HL-60 (cell line): ENCODE data around the gene DPAGT1.

ENCODE experiments used
- DNase-seq, 2 experiments: peaks; one replicate each; pipeline ENCODE4 v3.0.0-alpha.2; 2010 to 2020; ENCODE audit warnings: low read depth in 1 of 2, low spot score in 1 of 2
- H3K27ac ChIP-seq: fragments of 250-450 bp; sonication (Bioruptor Pico); replicated peaks from 2 replicates; pipeline ENCODE4 v1.5.1; 2020; ENCODE audit warnings: mild to moderate bottlenecking, moderate library complexity
- H3K27me3 ChIP-seq: fragments of 250-450 bp; sonication (Bioruptor Pico); 2 replicates; pipeline ENCODE4 v1.5.1; 2021; ENCODE audit warnings: mild to moderate bottlenecking, moderate library complexity; ENCODE audit not compliant: insufficient read depth, poor library complexity, severe bottlenecking
- H3K4me3 ChIP-seq: replicated peaks from 2 replicates; pipeline ENCODE4 v1.5.1; 2011; ENCODE audit warnings: mild to moderate bottlenecking, control low read depth, low read length; ENCODE audit not compliant: insufficient read depth
- CTCF ChIP-seq: IDR thresholded peaks from one replicate; pipeline ENCODE4 v1.5.1; 2011; ENCODE audit warnings: low read length, control low read depth, inconsistent platforms; ENCODE audit not compliant: insufficient read depth
- GABPA ChIP-seq: IDR thresholded peaks from 2 replicates; pipeline ENCODE4 v1.6.1; 2012; ENCODE audit warnings: low read depth
- POLR2AphosphoS5 ChIP-seq: IDR thresholded peaks from 2 replicates; pipeline ENCODE4 v1.6.1; 2012; ENCODE audit warnings: low read depth
- SPI1 ChIP-seq: IDR thresholded peaks from 2 replicates; pipeline ENCODE4 v1.6.1; 2012; ENCODE audit warnings: low read depth, mild to moderate bottlenecking, borderline replicate concordance
- TF ChIP-seq, protein P1 (sequence below): IDR thresholded peaks from 2 replicates; pipeline ENCODE4 v1.6.1; 2012; ENCODE audit warnings: low read depth; ENCODE audit not compliant: insufficient replicate concordance

DPAGT1 gene

GRCh38 chr11:119126675-119127268 lies 25.1 kb upstream of the DPAGT1 start:
- H3K27ac ChIP-seq: no peak overlapping the region
- no peak for TF ChIP-seq GABPA
- no peak for TF ChIP-seq POLR2AphosphoS5
- TF ChIP-seq, protein P1, sequence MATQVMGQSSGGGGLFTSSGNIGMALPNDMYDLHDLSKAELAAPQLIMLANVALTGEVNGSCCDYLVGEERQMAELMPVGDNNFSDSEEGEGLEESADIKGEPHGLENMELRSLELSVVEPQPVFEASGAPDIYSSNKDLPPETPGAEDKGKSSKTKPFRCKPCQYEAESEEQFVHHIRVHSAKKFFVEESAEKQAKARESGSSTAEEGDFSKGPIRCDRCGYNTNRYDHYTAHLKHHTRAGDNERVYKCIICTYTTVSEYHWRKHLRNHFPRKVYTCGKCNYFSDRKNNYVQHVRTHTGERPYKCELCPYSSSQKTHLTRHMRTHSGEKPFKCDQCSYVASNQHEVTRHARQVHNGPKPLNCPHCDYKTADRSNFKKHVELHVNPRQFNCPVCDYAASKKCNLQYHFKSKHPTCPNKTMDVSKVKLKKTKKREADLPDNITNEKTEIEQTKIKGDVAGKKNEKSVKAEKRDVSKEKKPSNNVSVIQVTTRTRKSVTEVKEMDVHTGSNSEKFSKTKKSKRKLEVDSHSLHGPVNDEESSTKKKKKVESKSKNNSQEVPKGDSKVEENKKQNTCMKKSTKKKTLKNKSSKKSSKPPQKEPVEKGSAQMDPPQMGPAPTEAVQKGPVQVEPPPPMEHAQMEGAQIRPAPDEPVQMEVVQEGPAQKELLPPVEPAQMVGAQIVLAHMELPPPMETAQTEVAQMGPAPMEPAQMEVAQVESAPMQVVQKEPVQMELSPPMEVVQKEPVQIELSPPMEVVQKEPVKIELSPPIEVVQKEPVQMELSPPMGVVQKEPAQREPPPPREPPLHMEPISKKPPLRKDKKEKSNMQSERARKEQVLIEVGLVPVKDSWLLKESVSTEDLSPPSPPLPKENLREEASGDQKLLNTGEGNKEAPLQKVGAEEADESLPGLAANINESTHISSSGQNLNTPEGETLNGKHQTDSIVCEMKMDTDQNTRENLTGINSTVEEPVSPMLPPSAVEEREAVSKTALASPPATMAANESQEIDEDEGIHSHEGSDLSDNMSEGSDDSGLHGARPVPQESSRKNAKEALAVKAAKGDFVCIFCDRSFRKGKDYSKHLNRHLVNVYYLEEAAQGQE: no peak
- TF ChIP-seq SPI1: no peak
- no peak for TF ChIP-seq CTCF
- no peak overlapping the region for H3K4me3 ChIP-seq
- DNase-seq: no peak
- no peaks in the 10 kb centered on the region for H3K27me3 ChIP-seq

GRCh38 chr11:119125821-119126220 lies 24.2 kb upstream of the DPAGT1 start:
- H3K27ac ChIP-seq: no peak overlapping the region
- TF ChIP-seq POLR2AphosphoS5 (no peak), GABPA (no peak), CTCF (no peak), SPI1 (no peak)
- TF ChIP-seq, protein P1: no peak
- no peaks in the 10 kb centered on the region for H3K27me3 ChIP-seq
- no peak overlapping the region for H3K4me3 ChIP-seq
- no peak for DNase-seq

DNA sequence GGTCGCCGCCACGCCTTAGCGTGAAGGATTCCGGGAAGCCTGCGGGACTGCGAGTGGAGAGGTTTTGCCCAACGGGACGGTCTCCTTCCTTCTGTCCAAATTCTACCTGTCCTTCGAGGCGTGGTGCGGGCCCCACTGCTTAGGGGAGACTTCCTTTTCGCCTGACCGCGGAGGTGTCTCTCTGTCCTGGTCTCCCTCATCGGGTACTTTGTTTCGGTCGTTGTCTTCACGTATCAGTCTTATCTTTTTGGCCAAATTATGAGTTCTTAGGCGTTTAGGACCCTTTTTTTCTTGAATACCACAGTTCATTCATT lies 20.1 kb upstream of the DPAGT1 start:
- Histone ChIP-seq H3K27me3 (no peaks in the 10 kb centered on the region), H3K4me3 (peak overlapping the region; percentile 94), H3K27ac (peak overlapping the region; percentile 73)
- TF ChIP-seq GABPA (no peak), SPI1 (no peak), CTCF (no peak), POLR2AphosphoS5 (no peak)
- TF ChIP-seq, protein P1: no peak
- DNase-seq: no peak
